PFSK-1 (cell line): Measurements from ENCODE around the gene PLXDC2.

Source experiments
- FOXP2 ChIP-seq: optimal IDR thresholded peaks from 2 replicates; pipeline ENCODE3; 2011; ENCODE audit warnings: borderline replicate concordance, control low read depth, inconsistent platforms; ENCODE audit not compliant: insufficient read depth; ENCODE audit errors: extremely low read length, extremely low read depth
- POLR2AphosphoS5 ChIP-seq: IDR thresholded peaks from 2 replicates; pipeline ENCODE4 v1.6.1; 2012; ENCODE audit warnings: low read depth, mild to moderate bottlenecking, control low read depth, low read length, moderate library complexity
- REST ChIP-seq, 2 experiments: IDR thresholded peaks; 2 replicates each; pipeline versions ENCODE4 v1.6.1 to v1.8.0; 2011 to 2012; ENCODE audit warnings: low read depth in 2 of 2, low read length in 2 of 2, control low read depth in 1 of 2, inconsistent platforms in 1 of 2, mild to moderate bottlenecking in 1 of 2, moderate library complexity in 1 of 2; ENCODE audit not compliant: insufficient read depth in 1 of 2
- SIN3A ChIP-seq: IDR thresholded peaks from 2 replicates; pipeline ENCODE4 v1.6.1; 2012; ENCODE audit warnings: mild to moderate bottlenecking, low read length, moderate library complexity, borderline replicate concordance; ENCODE audit not compliant: insufficient read depth
- TAF1 ChIP-seq: IDR thresholded peaks from 2 replicates; pipeline ENCODE4 v1.6.1; 2012; ENCODE audit warnings: low read length, control low read depth, borderline replicate concordance; ENCODE audit not compliant: insufficient read depth

Gene PLXDC2

GRCh38 chr10:19824381-19825342, 8.4 kb downstream of the PLXDC2 start:
- no peak for TF ChIP-seq FOXP2
- TF ChIP-seq SIN3A: no peak
- no peak for TF ChIP-seq POLR2AphosphoS5
- TF ChIP-seq TAF1: no peak
- no peak for TF ChIP-seq REST (IDR thresholded peaks at IDR 0.05; ENCODE audit: insufficient read depth in 1 of 2, low read depth in 2 of 2, low read length in 2 of 2)

GRCh38 chr10:19825700-19826099, 9.5 kb downstream of the PLXDC2 start:
- TF ChIP-seq POLR2AphosphoS5 (no peak), SIN3A (no peak), TAF1 (no peak), REST (IDR thresholded peaks at IDR 0.05; ENCODE audit: insufficient read depth in 1 of 2, low read depth in 2 of 2, low read length in 2 of 2) (no peak), FOXP2 (no peak)

DNA sequence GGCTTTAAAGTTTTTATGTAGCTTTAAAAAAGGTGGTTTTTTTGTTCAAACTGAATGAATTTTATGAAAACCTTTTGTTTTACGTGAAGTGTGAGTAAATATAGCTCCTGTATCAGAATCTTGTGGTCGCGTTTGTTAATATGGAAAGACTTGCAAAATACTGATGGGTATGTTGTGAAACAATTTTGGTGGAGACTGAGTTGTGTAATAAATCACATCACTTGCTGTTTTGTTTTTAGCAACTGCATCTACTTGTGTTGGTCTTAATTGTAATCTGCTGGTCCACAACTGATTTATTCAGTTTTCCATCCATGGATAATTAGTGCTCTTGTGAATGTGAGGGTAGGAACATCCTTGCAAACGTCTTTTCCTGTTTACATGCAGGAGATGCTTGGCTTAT, 10.5 kb downstream of the PLXDC2 start:
- no peak for TF ChIP-seq POLR2AphosphoS5
- TF ChIP-seq TAF1: no peak
- TF ChIP-seq REST (IDR thresholded peaks at IDR 0.05; ENCODE audit: insufficient read depth in 1 of 2, low read depth in 2 of 2, low read length in 2 of 2): no peak
- no peak for TF ChIP-seq SIN3A

DNA sequence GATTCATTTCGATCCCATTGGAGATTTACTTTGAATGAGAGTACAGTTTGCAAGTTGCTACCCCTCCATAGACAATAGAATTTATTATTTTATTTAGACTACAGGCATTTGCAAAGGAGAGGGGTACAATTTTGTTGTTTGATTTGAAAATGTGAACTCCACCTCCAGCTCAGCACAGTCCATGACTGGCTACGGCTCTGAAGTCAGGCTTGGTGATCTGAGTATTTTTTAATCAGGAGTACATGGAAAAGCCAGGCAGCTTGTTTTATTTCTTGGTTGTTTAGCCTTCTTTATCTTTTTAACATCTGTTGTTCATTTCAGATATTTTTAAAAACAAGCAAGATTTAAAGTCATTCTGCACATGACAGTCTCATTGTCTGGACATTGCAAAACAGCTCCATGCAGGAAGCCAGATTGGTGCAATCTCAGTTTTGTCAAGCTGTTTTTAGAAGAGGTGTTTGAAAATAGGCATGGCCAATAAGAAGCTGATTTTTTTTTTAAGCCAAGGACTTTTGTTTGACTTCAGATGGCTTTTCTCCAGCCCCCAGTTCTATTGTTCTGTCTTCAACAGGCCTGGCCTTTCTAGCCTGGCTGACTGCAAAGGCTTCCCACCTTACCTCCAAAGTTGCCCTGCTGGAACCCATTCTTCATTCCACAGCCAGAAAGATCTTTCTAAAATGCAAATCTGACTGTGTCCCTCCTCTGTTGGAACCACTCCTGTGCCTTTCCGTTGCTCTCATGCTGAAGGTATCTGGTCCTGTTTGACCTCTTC, 12.2 kb downstream of the PLXDC2 start:
- TF ChIP-seq FOXP2 (no peak), POLR2AphosphoS5 (no peak), TAF1 (no peak)

GRCh38 chr10:19832699-19833098, 16.5 kb downstream of the PLXDC2 start:
- TF ChIP-seq REST (IDR thresholded peaks at IDR 0.05; ENCODE audit: insufficient read depth in 1 of 2, low read depth in 2 of 2, low read length in 2 of 2): no peak
- no peak for TF ChIP-seq TAF1
- TF ChIP-seq SIN3A: no peak
- TF ChIP-seq POLR2AphosphoS5: no peak
